ENCODE results near the gene PLPPR5. TPM values are rescaled to one million over a fixed set of nuclear protein-coding genes. Genes with fewer than 3 reads are reported as not detected.

Gene PLPPR5
- total RNA-seq, 1 donor from 2014 or later, result not detected

DNA sequence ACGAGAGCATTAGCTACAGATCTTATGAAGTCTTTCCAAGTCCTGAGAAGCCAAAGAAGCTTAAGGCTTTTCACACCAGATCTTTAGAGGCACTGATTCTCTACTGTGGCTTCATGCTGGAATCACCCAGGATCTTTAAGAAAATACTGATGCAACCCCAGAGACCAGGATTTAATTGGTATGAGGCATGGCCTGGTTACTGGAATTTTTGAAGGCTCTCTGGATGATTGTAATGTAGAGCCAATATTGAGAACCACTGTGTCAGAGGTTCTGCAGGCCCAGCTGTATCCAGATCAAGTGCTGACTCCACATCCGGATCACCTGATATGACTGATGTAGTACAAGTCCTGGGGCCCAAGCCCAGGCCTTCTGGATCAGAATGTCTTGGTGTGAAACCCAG, 105.7 kb downstream of the PLPPR5 start:
- DNase-seq (ENCODE audit: low read depth) (no peak), FAIRE-seq (no peak)
- Histone ChIP-seq H3K27me3 (ENCODE audit: control insufficient read depth, insufficient read depth, low read length) (no peaks in the 10 kb centered on the region), H3K36me3 (ENCODE audit: control insufficient read depth, insufficient read depth, low read length) (no peaks in the 10 kb centered on the region), H3K4me3 (ENCODE audit: low read depth, low read length) (no peak overlapping the region)
- TF ChIP-seq CTCF (IDR thresholded peaks at IDR 0.05; ENCODE audit: insufficient read depth, low read length, severe bottlenecking), result no peak

DNA sequence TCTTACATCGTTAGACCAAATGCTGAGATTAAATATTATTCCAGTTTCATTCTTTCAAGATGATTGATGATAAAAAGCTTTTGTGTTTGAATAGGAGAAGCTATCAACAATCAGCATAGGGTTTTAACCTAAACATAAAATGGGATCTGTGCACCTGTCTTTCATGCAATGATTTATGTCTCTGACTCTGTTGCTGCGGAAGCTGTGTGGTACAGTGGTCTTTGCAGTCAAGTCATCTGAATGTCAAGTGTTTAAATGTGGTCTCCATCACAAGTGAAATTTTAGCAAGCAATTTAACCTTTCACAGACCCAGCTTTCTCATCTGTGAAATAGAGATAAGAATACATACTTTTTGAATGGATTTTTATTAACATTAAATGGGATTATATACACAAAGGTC, 107.2 kb downstream of the PLPPR5 start:
- Histone ChIP-seq H3K4me3 (ENCODE audit: low read depth, low read length) (no peak overlapping the region), H3K36me3 (ENCODE audit: control insufficient read depth, insufficient read depth, low read length) (no peaks in the 10 kb centered on the region), H3K27me3 (ENCODE audit: control insufficient read depth, insufficient read depth, low read length) (no peaks in the 10 kb centered on the region)
- DNase-seq (ENCODE audit: low read depth) (no peak), FAIRE-seq (no peak)
- no peak for TF ChIP-seq CTCF (IDR thresholded peaks at IDR 0.05; ENCODE audit: insufficient read depth, low read length, severe bottlenecking)

- H3K4me3 ChIP-seq (ENCODE audit: low read depth, low read length), result no peak overlapping the region
- no peaks in the 10 kb centered on the region for H3K27me3 ChIP-seq (ENCODE audit: control insufficient read depth, insufficient read depth, low read length)
- TF ChIP-seq CTCF (IDR thresholded peaks at IDR 0.05; ENCODE audit: insufficient read depth, low read length, severe bottlenecking), result no peak
- H3K36me3 ChIP-seq (ENCODE audit: control insufficient read depth, insufficient read depth, low read length), result no peaks in the 10 kb centered on the region
- DNase-seq (ENCODE audit: low read depth) (no peak), FAIRE-seq (no peak)
Measured at GRCh38 chr1:98896711-98897445, 107.8 kb downstream of the PLPPR5 start.

- FAIRE-seq (no peak), DNase-seq (ENCODE audit: low read depth) (no peak)
- Histone ChIP-seq H3K4me3 (ENCODE audit: low read depth, low read length) (no peak overlapping the region), H3K27me3 (ENCODE audit: control insufficient read depth, insufficient read depth, low read length) (no peaks in the 10 kb centered on the region), H3K36me3 (ENCODE audit: control insufficient read depth, insufficient read depth, low read length) (no peaks in the 10 kb centered on the region)
- TF ChIP-seq CTCF (IDR thresholded peaks at IDR 0.05; ENCODE audit: insufficient read depth, low read length, severe bottlenecking), result no peak
Measured at GRCh38 chr1:98893371-98893770, 111.3 kb downstream of the PLPPR5 start.

DNA sequence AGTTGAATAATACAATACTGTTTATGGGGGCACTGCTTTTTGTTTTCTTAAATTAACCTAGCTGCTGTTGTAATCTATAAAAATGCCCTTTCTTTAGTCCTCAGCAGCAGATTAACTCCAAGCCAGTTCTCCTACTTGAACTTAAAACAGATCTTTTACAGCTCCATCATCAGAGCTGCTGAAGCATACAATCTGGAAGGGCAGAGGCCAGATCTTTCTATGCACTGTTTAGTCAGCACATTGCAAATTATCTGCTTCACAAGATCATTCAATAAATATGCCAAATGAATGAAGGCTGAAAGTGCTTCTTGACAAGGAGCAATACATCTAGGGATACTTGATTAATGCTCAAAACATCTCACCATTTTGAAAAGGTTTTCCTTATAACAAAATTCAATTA, 115.8 kb downstream of the PLPPR5 start:
- H3K27me3 ChIP-seq (ENCODE audit: control insufficient read depth, insufficient read depth, low read length), result no peaks in the 10 kb centered on the region
- H3K4me3 ChIP-seq (ENCODE audit: low read depth, low read length), result no peak overlapping the region
- no peak for DNase-seq (ENCODE audit: low read depth)
- FAIRE-seq, result no peak
- no peak for TF ChIP-seq CTCF (IDR thresholded peaks at IDR 0.05; ENCODE audit: insufficient read depth, low read length, severe bottlenecking)
- H3K36me3 ChIP-seq (ENCODE audit: control insufficient read depth, insufficient read depth, low read length), result no peaks in the 10 kb centered on the region

GRCh38 chr1:98887507-98887906, 117.2 kb downstream of the PLPPR5 start:
- Histone ChIP-seq H3K36me3 (ENCODE audit: control insufficient read depth, insufficient read depth, low read length) (no peaks in the 10 kb centered on the region), H3K4me3 (ENCODE audit: low read depth, low read length) (no peak overlapping the region), H3K27me3 (ENCODE audit: control insufficient read depth, insufficient read depth, low read length) (no peaks in the 10 kb centered on the region)
- no peak for DNase-seq (ENCODE audit: low read depth)
- FAIRE-seq, result no peak
- no peak for TF ChIP-seq CTCF (IDR thresholded peaks at IDR 0.05; ENCODE audit: insufficient read depth, low read length, severe bottlenecking)
